Measurements from ENCODE around the gene MS4A14. TPM values are rescaled to one million over a fixed set of nuclear protein-coding genes. Genes with fewer than 3 reads are reported as not detected.

Gene MS4A14
- total and polyA plus RNA-seq, 9 of the 15 experiments (the other 6 are each of a cell fraction or from before 2014, with no cell fraction given): not detected

GRCh38 chr11:60429272-60429671, 33.0 kb downstream of the MS4A14 start, which contains the start of gene MS4A5:
Gene MS4A5 (plus strand): TSS chr11:60429572. CDS start chr11:60429675, 103 bp downstream.
- intact Hi-C loops (cut with micrococcal nuclease): no loop called here
- TF ChIP-seq NFXL1 (CRISPR knock-in tag; IDR thresholded peaks at IDR 0.05): no peak
- TF ChIP-seq FIP1L1 (IDR thresholded peaks at IDR 0.05; ENCODE audit: low read depth, low read length, poor library complexity, severe bottlenecking): no peak
- TF ChIP-seq ZNF655 (CRISPR knock-in tag; IDR thresholded peaks at IDR 0.05): no peak
- TF ChIP-seq MYBL2 (IDR thresholded peaks at IDR 0.05; ENCODE audit: low read depth): no peak
- TF ChIP-seq MYBL2 (CRISPR knock-in tag; IDR thresholded peaks at IDR 0.05; ENCODE audit: borderline replicate concordance): no peak
- no peak for TF ChIP-seq FUS (optimal IDR thresholded peaks at IDR 0.05; ENCODE audit: low read depth, low read length)
- no peak for TF ChIP-seq CCNT2 (IDR thresholded peaks at IDR 0.05; ENCODE audit: borderline replicate concordance, extremely low read depth, insufficient read length, low read depth, low read length)
- TF ChIP-seq MCM5 (IDR thresholded peaks at IDR 0.05; ENCODE audit: low read depth): no peak
- no peak for TF ChIP-seq IRF9 (tag; IDR thresholded peaks at IDR 0.05)
- TF ChIP-seq PML (IDR thresholded peaks at IDR 0.05; ENCODE audit: low read length): no peak
- TF ChIP-seq BRCA1 (IDR thresholded peaks at IDR 0.05): no peak
- no peak for TF ChIP-seq BRCA1 (CRISPR knock-in tag; IDR thresholded peaks at IDR 0.05)
- TF ChIP-seq TRIM24 (IDR thresholded peaks at IDR 0.05): no peak
- no peak for TF ChIP-seq THAP7 (CRISPR knock-in tag; IDR thresholded peaks at IDR 0.05)
- no peak for TF ChIP-seq MEF2D (tag; conservative IDR thresholded peaks at IDR 0.05; ENCODE audit: low read depth)
- TF ChIP-seq POLR2G (IDR thresholded peaks at IDR 0.05; ENCODE audit: low read depth, low read length): no peak
- no peak for TF ChIP-seq XRCC4 (IDR thresholded peaks at IDR 0.05; ENCODE audit: extremely low read depth, insufficient read depth, insufficient read length)
- no peak for TF ChIP-seq CBX5 (IDR thresholded peaks at IDR 0.05; ENCODE audit: borderline replicate concordance, low read depth)

More at GRCh38 chr11:60429272-60429671, 33.0 kb downstream of the MS4A14 start, which contains the start of gene MS4A5:
- Histone ChIP-seq H3K9me1 (ENCODE audit: control insufficient read depth, insufficient read depth, low read length) (no peaks in the 10 kb centered on the region), H3K4me1 (replicated peaks in 1 of 2; ENCODE audit: control insufficient read depth in 2 of 2, insufficient read depth in 2 of 2, low read length in 2 of 2) (no peaks in the 10 kb centered on the region; a peak in 1 of 5 replicates), H3K36me3 (ENCODE audit: control insufficient read depth, insufficient read depth, low read length) (no peaks in the 10 kb centered on the region), H3K79me2 (ENCODE audit: control insufficient read depth, insufficient read depth, low read length) (no peaks in the 10 kb centered on the region), H3K9me3 (replicated peaks; ENCODE audit: control insufficient read depth, insufficient read depth, low read depth, low read length) (no peaks in the 10 kb centered on the region), H4K20me1 (replicated peaks; ENCODE audit: control insufficient read depth, insufficient read depth, low read length) (no peaks in the 10 kb centered on the region), H3K9ac (ENCODE audit: insufficient read depth in 1 of 2, low read depth in 2 of 2, low read length in 2 of 2) (no peak within 1 kb of the TSS), H3K4me2 (ENCODE audit: insufficient read depth, low read length) (no peak within 1 kb of the TSS), H3K4me3 (no peak within 1 kb of the TSS), H3K27ac (ENCODE audit: extremely low read depth, low read depth, low read length) (no peak within 1 kb of the TSS), H3K27me3 (ENCODE audit: control insufficient read depth in 2 of 2, insufficient read depth in 2 of 2, low read length in 2 of 2) (no peaks in the 10 kb centered on the region), H2AFZ (ENCODE audit: low read depth, low read length) (no peak within 1 kb of the TSS)
- ChIA-PET CTCF (ENCODE audit: low intra/inter-chr PET ratio) (no interaction called here), POLR2A (no interaction called here)
- DNase-seq (ENCODE audit: extremely low read depth in 1 of 4, low spot score in 3 of 4) (no peak), FAIRE-seq (no peak), ATAC-seq (no peak)
- BruUV-seq (replicated peaks): no TSS peak
- in situ Hi-C loops (cut with MboI): no loop called here
- 16% methylated on average over 5 of the region's 5 CpGs for WGBS (ENCODE audit: insufficient coverage, low coverage, missing lambda C conversion rate)

Measured in K562 (cell line).